ENCODE measurements around the gene TSPAN1. TPM values are rescaled to one million over a fixed set of nuclear protein-coding genes. Genes with fewer than 3 reads are reported as not detected.
"Not testable (repeated sequence)": the region's sequence is repeated elsewhere in the genome, so short reads cannot be mapped to it uniquely, and the experiment has no call there.

The TSPAN1 gene
- total RNA-seq, 1 donor from 2014 or later = not detected

DNA sequence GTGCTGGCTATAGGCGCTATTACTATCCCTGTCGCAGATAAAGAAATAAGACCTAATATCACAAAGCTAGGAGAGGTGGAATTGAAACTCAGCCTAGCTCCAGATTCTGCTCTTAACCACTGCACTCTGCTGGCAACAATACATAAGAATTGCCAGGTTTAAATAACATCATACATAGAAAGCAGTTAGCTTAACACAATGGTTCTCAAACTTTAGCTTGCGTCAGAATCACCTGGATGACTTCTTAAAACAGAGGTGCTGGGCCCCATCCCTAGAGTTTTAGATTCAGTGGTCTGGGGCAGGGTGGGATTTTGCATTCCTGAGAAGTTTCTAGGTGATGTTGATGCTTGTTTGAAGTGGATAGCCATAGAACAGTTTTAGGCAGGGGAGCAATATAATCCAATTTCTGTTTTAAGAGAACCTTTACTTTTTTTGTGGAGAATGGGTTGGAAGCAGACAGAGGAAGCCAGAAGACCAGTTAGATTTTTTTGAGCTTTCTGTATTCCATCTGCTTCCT is 24.4 kb downstream of the TSPAN1 start:
- peak overlapping the region; percentile 29 for H3K27ac Mint-ChIP-seq
- DNase-seq = no peak
- H3K9me3 Mint-ChIP-seq = no peaks in the 10 kb centered on the region
- H3K4me3 Mint-ChIP-seq = peak overlapping the region; percentile 89
- intact Hi-C loops (cut with micrococcal nuclease) = loop anchor here (2.0 to 5.0 kb wide), 2 partner anchors 20 to 447 kb away; partner anchors contain the start of gene IPP
- H3K4me1 Mint-ChIP-seq = peaks cover 20% of the 10 kb centered on the region
- H3K36me3 Mint-ChIP-seq (ENCODE audit: low read depth) = peaks cover 13% of the 10 kb centered on the region
- H3K27me3 Mint-ChIP-seq = peaks cover 3% of the 10 kb centered on the region

GRCh38 chr1:46203738-46204405 is 29.0 kb downstream of the TSPAN1 start:
- H3K36me3 Mint-ChIP-seq (ENCODE audit: low read depth) = peaks cover 2% of the 10 kb centered on the region

DNA sequence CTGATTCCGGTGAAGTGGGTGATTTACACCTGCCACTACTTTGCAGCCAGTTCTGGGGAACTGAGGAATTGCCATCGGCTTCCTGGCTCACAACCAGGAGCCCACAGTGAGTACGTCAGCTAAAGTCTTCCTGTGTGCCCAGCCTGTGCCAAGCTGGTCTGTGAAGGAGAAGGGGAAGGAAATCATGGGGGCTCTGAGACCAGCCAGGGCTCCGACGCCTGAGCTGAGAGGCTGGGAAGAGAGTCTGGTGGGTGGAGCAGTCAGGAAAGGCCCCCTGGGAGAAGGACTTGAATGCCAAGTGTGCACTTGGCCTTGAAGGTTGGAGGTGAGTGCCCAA is 29.5 kb downstream of the TSPAN1 start:
- Mint-ChIP-seq H3K36me3 (ENCODE audit: low read depth) (peaks cover 2% of the 10 kb centered on the region), H3K27me3 (peaks cover 3% of the 10 kb centered on the region), H3K9me3 (no peaks in the 10 kb centered on the region), H3K4me1 (peaks cover 10% of the 10 kb centered on the region), H3K4me3 (no peak overlapping the region), H3K27ac (no peak overlapping the region)
- intact Hi-C loops (cut with micrococcal nuclease) = no loop called here
- no peak for DNase-seq

More at GRCh38 chr1:46203738-46204405, 29.0 kb downstream of the TSPAN1 start:
- H3K9me3 Mint-ChIP-seq = no peaks in the 10 kb centered on the region
- no peak overlapping the region for H3K27ac Mint-ChIP-seq
- intact Hi-C loops (cut with micrococcal nuclease) = loop anchor here (1.0 kb wide), 1 partner anchor 43 kb away; the partner anchor contains the start of gene RAD54L
- peaks cover 13% of the 10 kb centered on the region for H3K4me1 Mint-ChIP-seq
- DNase-seq = no peak
- peaks cover 3% of the 10 kb centered on the region for H3K27me3 Mint-ChIP-seq
- H3K4me3 Mint-ChIP-seq = peak overlapping the region; percentile 89

DNA sequence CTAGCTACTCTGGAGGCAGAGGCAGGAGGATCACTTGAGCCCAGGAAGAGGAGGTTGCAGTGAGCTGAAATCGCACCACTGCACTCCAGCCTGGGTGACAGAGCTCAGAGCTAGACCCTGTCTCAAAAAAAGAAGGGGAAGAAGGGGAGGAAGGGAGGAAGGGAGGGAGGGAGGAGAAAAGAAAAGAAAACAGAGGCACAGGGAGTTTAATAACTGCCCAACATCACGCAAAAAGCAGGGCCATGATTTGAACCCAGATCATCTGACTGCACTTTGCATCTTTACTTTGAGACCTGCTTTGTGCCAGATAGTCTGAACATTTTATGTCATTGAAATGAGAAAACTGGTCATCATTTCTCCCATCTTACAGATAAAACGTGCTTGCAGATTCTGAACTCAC is 30.3 kb downstream of the TSPAN1 start:
- H3K36me3 Mint-ChIP-seq (ENCODE audit: low read depth) = peaks cover 2% of the 10 kb centered on the region
- H3K4me1 Mint-ChIP-seq = peaks cover 8% of the 10 kb centered on the region
- H3K27me3 Mint-ChIP-seq = peaks cover 5% of the 10 kb centered on the region
- intact Hi-C loops (cut with micrococcal nuclease) = no loop called here
- H3K9me3 Mint-ChIP-seq = no peaks in the 10 kb centered on the region
- H3K27ac Mint-ChIP-seq = no peak overlapping the region
- no peak overlapping the region for H3K4me3 Mint-ChIP-seq
- no peak for DNase-seq

GRCh38 chr1:46205791-46206190 is 30.9 kb downstream of the TSPAN1 start:
- Mint-ChIP-seq H3K9me3 (no peaks in the 10 kb centered on the region), H3K4me1 (peaks cover 5% of the 10 kb centered on the region), H3K27ac (no peak overlapping the region), H3K27me3 (peaks cover 7% of the 10 kb centered on the region), H3K36me3 (ENCODE audit: low read depth) (peaks cover 2% of the 10 kb centered on the region), H3K4me3 (no peak overlapping the region)
- DNase-seq = no peak
- intact Hi-C loops (cut with micrococcal nuclease) = no loop called here

DNA sequence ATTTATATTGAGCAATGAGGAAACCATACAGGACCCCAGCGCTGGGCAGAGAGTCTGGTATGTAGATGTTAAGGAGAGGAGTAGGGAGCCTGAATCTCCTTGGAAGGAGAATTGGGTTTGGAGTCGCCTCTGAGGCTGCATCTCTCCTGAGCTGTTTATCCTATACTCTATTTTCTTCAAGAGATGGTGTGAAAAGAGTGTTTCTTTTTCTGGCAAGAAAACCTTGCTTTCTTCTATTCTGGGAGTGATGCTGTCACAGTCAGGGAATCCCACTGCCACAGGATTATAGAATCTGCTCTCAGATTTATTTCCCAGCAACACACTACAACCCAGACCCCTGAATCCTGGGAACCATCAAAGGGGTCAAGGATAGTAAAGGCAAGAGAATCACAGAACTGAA is 31.5 kb downstream of the TSPAN1 start:
- Mint-ChIP-seq H3K9me3 (no peaks in the 10 kb centered on the region), H3K27ac (no peak overlapping the region), H3K27me3 (peaks cover 7% of the 10 kb centered on the region), H3K4me1 (peaks cover 5% of the 10 kb centered on the region), H3K36me3 (ENCODE audit: low read depth) (peaks cover 2% of the 10 kb centered on the region), H3K4me3 (no peak overlapping the region)
- intact Hi-C loops (cut with micrococcal nuclease) = no loop called here
- no peak for DNase-seq

GRCh38 chr1:46210561-46210960 is 35.7 kb downstream of the TSPAN1 start:
- H3K4me3 Mint-ChIP-seq = no peak overlapping the region
- H3K4me1 Mint-ChIP-seq = no peaks in the 10 kb centered on the region
- H3K27ac Mint-ChIP-seq = no peak overlapping the region
- intact Hi-C loops (cut with micrococcal nuclease) = no loop called here
- DNase-seq = no peak
- peaks cover 4% of the 10 kb centered on the region for H3K27me3 Mint-ChIP-seq
- no peaks in the 10 kb centered on the region for H3K36me3 Mint-ChIP-seq (ENCODE audit: low read depth)
- no peaks in the 10 kb centered on the region for H3K9me3 Mint-ChIP-seq

- H3K9me3 Mint-ChIP-seq = no peaks in the 10 kb centered on the region
- H3K4me3 Mint-ChIP-seq = no peak overlapping the region
- DNase-seq = no peak
- no peak overlapping the region for H3K27ac Mint-ChIP-seq
- no peaks in the 10 kb centered on the region for H3K4me1 Mint-ChIP-seq
- H3K27me3 Mint-ChIP-seq = peaks cover 4% of the 10 kb centered on the region
- intact Hi-C loops (cut with micrococcal nuclease) = no loop called here
- no peaks in the 10 kb centered on the region for H3K36me3 Mint-ChIP-seq (ENCODE audit: low read depth)
These were observed 36.2 kb downstream of the TSPAN1 start for GRCh38 chr1:46211051-46211450.

GRCh38 chr1:46215504-46215903 is 40.6 kb downstream of the TSPAN1 start:
- intact Hi-C loops (cut with micrococcal nuclease) = no loop called here
- Mint-ChIP-seq H3K9me3 (no peaks in the 10 kb centered on the region), H3K4me1 (no peaks in the 10 kb centered on the region)

DNA sequence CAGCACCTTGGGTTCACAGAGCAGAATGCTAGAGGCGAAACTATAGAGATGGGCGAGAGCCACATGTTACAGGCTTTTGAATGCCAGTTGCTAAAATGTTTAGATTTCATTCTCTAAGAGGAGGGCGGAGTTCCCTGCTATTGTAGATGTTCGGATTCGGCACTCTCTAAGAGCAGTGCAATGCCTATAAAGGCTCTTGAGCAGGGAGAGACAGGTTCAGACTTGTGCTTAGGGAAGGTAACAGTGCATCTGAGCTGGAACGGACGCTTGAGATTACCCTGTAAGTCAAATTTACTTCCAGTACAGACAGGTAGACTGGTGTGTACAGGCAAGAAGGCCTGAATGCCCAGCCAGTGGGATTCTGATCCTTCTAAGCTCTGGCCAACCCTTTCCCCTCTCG is 43.6 kb downstream of the TSPAN1 start:
- Mint-ChIP-seq H3K4me3 (no peak overlapping the region), H3K27me3 (peaks cover 3% of the 10 kb centered on the region), H3K9me3 (no peaks in the 10 kb centered on the region), H3K36me3 (ENCODE audit: low read depth) (no peaks in the 10 kb centered on the region), H3K27ac (no peak overlapping the region), H3K4me1 (no peaks in the 10 kb centered on the region)
- no peak for DNase-seq
- intact Hi-C loops (cut with micrococcal nuclease) = no loop called here

More at GRCh38 chr1:46215504-46215903, 40.6 kb downstream of the TSPAN1 start:
- DNase-seq = no peak
- H3K27me3 Mint-ChIP-seq = peaks cover 3% of the 10 kb centered on the region
- H3K36me3 Mint-ChIP-seq (ENCODE audit: low read depth) = no peaks in the 10 kb centered on the region
- H3K4me3 Mint-ChIP-seq = no peak overlapping the region
- H3K27ac Mint-ChIP-seq = no peak overlapping the region

GRCh38 chr1:46219551-46220520 is 44.9 kb downstream of the TSPAN1 start:
- Mint-ChIP-seq H3K4me1 (peaks cover 3% of the 10 kb centered on the region), H3K36me3 (ENCODE audit: low read depth) (no peaks in the 10 kb centered on the region), H3K4me3 (no peak overlapping the region), H3K9me3 (no peaks in the 10 kb centered on the region), H3K27ac (no peak overlapping the region), H3K27me3 (peaks cover 3% of the 10 kb centered on the region)
- intact Hi-C loops (cut with micrococcal nuclease) = no loop called here
- no peak for DNase-seq

- intact Hi-C loops (cut with micrococcal nuclease) = no loop called here
These were observed 45.9 kb downstream of the TSPAN1 start for GRCh38 chr1:46220808-46221207.

GRCh38 chr1:46221749-46222148 is 46.9 kb downstream of the TSPAN1 start:
- intact Hi-C loops (cut with micrococcal nuclease) = loop anchor here (2.0 kb wide), 1 partner anchor 37 kb away; no protein-coding TSS in a partner anchor
- DNase-seq = no peak
- H3K9me3 Mint-ChIP-seq = no peaks in the 10 kb centered on the region
- peaks cover 3% of the 10 kb centered on the region for H3K4me1 Mint-ChIP-seq
- no peak overlapping the region for H3K4me3 Mint-ChIP-seq
- H3K36me3 Mint-ChIP-seq (ENCODE audit: low read depth) = no peaks in the 10 kb centered on the region
- H3K27ac Mint-ChIP-seq = no peak overlapping the region
- peaks cover 3% of the 10 kb centered on the region for H3K27me3 Mint-ChIP-seq

More at GRCh38 chr1:46220808-46221207, 45.9 kb downstream of the TSPAN1 start:
- Mint-ChIP-seq H3K4me3 (no peak overlapping the region), H3K27me3 (peaks cover 3% of the 10 kb centered on the region), H3K9me3 (no peaks in the 10 kb centered on the region), H3K4me1 (peaks cover 3% of the 10 kb centered on the region), H3K27ac (no peak overlapping the region), H3K36me3 (ENCODE audit: low read depth) (no peaks in the 10 kb centered on the region)
- no peak for DNase-seq

DNA sequence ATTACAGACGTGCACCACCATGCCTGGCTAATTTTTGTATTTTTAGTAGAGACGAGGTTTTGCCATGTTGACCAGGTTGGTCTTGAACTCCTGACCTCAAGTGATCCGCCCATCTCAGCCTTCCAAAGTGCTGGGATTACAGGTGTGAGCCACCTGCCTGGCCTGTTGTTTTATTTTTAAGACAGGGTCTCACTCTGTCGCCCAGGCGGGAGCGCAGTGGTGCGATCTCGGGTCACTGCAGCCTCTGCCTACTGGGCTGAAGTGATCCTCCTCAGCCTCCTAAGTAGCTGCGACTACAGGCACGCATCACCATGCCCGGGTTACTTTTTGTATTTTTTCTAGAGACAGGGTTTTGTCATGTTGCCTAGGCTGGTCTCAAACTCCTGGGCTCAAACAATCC is 48.2 kb downstream of the TSPAN1 start:
- not testable (repeated sequence) for H3K27me3 Mint-ChIP-seq; H3K27ac Mint-ChIP-seq; H3K4me1 Mint-ChIP-seq; H3K36me3 Mint-ChIP-seq (ENCODE audit: low read depth); DNase-seq; H3K9me3 Mint-ChIP-seq; H3K4me3 Mint-ChIP-seq
- intact Hi-C loops (cut with micrococcal nuclease) = loop anchor here (1.0 to 2.0 kb wide), 2 partner anchors 38 to 186 kb away; no protein-coding TSS in a partner anchor
